ENCODE results near the gene RGMB.

- TF ChIP-seq POLR2A (IDR thresholded peaks at IDR 0.05), result no peak
- TF ChIP-seq, protein P1, sequence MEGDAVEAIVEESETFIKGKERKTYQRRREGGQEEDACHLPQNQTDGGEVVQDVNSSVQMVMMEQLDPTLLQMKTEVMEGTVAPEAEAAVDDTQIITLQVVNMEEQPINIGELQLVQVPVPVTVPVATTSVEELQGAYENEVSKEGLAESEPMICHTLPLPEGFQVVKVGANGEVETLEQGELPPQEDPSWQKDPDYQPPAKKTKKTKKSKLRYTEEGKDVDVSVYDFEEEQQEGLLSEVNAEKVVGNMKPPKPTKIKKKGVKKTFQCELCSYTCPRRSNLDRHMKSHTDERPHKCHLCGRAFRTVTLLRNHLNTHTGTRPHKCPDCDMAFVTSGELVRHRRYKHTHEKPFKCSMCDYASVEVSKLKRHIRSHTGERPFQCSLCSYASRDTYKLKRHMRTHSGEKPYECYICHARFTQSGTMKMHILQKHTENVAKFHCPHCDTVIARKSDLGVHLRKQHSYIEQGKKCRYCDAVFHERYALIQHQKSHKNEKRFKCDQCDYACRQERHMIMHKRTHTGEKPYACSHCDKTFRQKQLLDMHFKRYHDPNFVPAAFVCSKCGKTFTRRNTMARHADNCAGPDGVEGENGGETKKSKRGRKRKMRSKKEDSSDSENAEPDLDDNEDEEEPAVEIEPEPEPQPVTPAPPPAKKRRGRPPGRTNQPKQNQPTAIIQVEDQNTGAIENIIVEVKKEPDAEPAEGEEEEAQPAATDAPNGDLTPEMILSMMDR (IDR thresholded peaks at IDR 0.05), result no peak
Observed at GRCh38 chr5:98794001-98794400, 20.5 kb downstream of the RGMB start.

All from gastroesophageal sphincter (tissue), 3 donors.